Mesothelial cell of epicardium (in vitro differentiated cells): ENCODE results near the gene POU4F1. TPM values are rescaled to one million over a fixed set of nuclear protein-coding genes. Genes with fewer than 3 reads are reported as not detected.

ENCODE experiments used
- DNase-seq, 2 experiments: peaks; one replicate each; pipeline ENCODE4 v3.0.0; 2021; ENCODE audit warnings: low spot score in 2 of 2; ENCODE audit not compliant: unreplicated experiment in 2 of 2
- H3K27ac Mint-ChIP-seq: 2 replicates; pipeline ENCODE4 v1.8.0; 2021; ENCODE audit warnings: mixed read lengths
- H3K27me3 Mint-ChIP-seq: 2 replicates; pipeline ENCODE4 v1.8.0; 2021; ENCODE audit warnings: low read depth, mixed read lengths
- H3K36me3 Mint-ChIP-seq: 2 replicates; pipeline ENCODE4 v1.8.0; 2021; ENCODE audit warnings: mixed read lengths
- H3K4me1 Mint-ChIP-seq: 2 replicates; pipeline ENCODE4 v1.8.0; 2021; ENCODE audit warnings: mixed read lengths
- H3K4me3 Mint-ChIP-seq: 2 replicates; pipeline ENCODE4 v1.8.0; 2021; ENCODE audit warnings: mild to moderate bottlenecking, moderate library complexity, mixed read lengths
- H3K9me3 Mint-ChIP-seq: 2 replicates; pipeline ENCODE4 v1.8.0; 2021; ENCODE audit warnings: mixed read lengths
- total RNA-seq: library from RNA; stranded (reverse); gene quantifications from 3 replicates; pipeline ENCODE4 v1.2.1, GENCODE V29; 2021
- TF ChIP-seq, protein P1 (sequence below): fragments of 200-600 bp; sonication (generic); IDR thresholded peaks from one replicate; pipeline ENCODE4 v1.5.0; 2021; ENCODE audit warnings: antibody characterized with exemption; ENCODE audit not compliant: unreplicated experiment

POU4F1 gene
- total RNA-seq, 1 donor from 2014 or later = not detected

DNA sequence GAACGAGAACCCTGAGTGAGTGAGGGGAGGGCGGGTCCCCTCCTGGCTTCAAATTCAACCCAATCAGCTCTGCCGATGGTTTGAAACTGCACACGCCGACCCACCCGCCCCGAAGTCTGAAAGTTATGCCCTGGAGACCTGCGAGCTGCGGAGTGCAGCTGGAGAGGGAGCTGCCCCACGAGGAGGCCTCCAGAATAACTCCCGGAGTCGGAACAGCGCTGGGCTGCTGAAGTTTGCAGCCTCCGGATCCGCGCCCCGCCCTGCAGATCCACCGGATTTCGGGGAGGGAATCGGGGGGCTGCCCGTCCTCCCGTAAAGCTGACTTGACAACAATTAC lies 7.0 kb downstream of the POU4F1 start:
- Mint-ChIP-seq H3K9me3 (no peaks in the 10 kb centered on the region), H3K27me3 (peaks cover 99% of the 10 kb centered on the region), H3K36me3 (no peaks in the 10 kb centered on the region), H3K27ac (no peak overlapping the region), H3K4me3 (no peak overlapping the region), H3K4me1 (peaks cover 1% of the 10 kb centered on the region)
- DNase-seq = no peak
- TF ChIP-seq, protein P1, sequence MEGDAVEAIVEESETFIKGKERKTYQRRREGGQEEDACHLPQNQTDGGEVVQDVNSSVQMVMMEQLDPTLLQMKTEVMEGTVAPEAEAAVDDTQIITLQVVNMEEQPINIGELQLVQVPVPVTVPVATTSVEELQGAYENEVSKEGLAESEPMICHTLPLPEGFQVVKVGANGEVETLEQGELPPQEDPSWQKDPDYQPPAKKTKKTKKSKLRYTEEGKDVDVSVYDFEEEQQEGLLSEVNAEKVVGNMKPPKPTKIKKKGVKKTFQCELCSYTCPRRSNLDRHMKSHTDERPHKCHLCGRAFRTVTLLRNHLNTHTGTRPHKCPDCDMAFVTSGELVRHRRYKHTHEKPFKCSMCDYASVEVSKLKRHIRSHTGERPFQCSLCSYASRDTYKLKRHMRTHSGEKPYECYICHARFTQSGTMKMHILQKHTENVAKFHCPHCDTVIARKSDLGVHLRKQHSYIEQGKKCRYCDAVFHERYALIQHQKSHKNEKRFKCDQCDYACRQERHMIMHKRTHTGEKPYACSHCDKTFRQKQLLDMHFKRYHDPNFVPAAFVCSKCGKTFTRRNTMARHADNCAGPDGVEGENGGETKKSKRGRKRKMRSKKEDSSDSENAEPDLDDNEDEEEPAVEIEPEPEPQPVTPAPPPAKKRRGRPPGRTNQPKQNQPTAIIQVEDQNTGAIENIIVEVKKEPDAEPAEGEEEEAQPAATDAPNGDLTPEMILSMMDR = no peak

DNA sequence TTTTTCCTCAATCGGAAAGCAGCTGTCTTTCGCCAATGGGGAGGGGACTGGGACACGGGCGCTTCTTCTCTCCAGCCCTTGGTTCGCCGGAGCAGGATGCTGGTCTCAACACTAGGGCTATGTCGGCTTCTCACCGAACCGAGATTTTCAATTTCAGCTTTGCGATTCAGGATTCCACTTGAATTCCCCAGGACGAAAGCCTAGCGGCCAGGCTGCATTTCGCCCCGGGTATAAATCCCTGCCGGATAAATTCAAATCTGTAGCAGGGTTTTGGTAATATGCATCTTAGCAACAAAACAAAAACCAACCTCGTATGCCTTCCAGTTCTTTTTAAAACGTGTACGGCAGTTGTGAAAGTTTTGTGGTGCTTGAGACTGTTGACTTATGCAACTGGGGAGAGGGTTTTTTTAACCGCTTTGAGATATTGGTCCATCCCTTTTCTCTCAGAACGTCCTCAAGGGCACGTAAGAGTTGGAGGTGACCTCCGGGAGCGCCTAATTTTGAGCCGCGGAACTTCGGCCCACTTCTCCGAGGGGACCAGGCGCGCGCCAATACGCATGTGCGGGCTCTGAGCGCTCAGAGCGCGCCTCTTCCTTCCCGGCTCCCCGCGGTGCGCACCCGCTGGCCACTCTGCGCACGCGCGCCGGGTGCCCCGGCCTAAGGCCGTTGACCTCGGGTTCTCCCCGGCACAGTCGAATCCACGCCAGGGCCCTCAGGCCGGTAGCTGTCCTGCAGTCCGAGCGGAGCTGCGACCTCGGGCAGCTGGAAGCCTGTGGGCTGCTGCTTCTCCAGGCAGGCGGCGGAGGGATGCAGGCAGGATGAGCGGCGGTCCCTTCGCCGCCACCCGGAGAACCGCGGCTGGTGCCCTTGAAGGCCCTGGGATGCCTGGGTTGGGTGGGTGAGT lies 7.6 kb downstream of the POU4F1 start:
- Mint-ChIP-seq H3K27me3 (peaks cover 97% of the 10 kb centered on the region), H3K27ac (no peak overlapping the region), H3K36me3 (no peaks in the 10 kb centered on the region), H3K4me3 (no peak overlapping the region), H3K9me3 (no peaks in the 10 kb centered on the region), H3K4me1 (no peaks in the 10 kb centered on the region)
- DNase-seq = no peak
- TF ChIP-seq, protein P1 = no peak

DNA sequence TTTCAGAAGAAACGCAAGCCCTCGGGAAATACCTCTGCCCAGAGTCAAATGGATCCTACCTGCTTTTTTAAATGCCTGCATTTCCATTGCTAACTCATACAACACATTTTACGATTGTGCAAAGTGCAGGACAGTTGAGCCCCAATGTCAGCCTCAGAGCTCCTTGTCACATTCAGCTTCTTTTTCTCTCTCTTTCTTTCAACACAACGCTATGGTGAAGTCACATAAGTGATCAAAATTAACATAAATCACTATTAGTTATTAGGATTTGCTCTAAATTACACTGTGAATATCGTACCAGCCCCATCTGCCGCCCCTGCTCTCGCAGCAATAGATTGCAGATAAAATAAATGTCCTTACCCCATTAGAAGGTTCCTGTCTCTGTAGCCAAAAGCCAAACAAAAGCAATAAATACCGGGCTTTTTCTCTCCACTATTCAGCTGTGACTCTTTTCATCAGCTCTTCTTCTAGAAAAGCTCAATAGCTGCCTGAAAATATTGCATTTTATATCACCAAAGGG lies 8.8 kb downstream of the POU4F1 start:
- Mint-ChIP-seq H3K27ac (no peak overlapping the region), H3K4me3 (no peak overlapping the region), H3K4me1 (no peaks in the 10 kb centered on the region), H3K27me3 (peaks cover 96% of the 10 kb centered on the region), H3K9me3 (no peaks in the 10 kb centered on the region), H3K36me3 (no peaks in the 10 kb centered on the region)
- no peak for DNase-seq
- TF ChIP-seq, protein P1 = no peak

DNA sequence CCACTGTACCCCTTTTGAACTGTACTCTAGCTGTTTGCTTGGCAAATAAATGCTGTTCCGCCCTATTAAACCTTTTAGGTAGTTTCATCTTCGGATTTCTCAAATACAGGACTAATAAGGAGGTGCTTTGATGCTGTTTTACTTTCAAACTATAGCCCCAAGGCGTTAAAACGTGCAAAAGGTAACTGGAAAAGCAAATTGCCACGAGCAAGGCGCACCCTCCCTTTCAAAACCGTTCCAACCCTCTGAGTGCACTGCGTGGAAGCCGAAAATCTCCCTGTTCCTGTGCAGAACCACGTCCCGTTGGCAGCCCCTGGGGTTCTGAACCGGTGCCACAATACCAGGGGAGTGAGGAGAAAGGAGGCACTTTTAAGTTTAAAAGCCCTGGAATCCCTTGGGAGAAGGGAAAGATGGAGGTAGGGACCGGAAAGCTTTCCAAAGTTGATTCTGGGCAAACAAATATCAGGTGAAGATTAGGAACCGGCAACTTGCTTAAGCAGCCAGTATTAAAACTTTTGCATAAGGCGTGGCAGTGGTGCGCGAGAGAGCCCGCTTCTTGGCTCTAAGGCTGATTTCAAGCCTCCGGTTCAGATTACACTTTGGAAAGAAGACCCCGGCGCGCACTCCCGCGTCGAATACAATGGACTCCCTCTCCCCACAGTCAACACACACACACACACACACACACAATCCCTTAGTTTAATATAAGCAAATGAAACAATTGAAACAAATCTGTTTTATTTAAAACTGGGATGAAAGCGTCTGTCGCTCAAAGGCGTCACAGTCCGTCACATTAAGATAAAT lies 9.5 kb downstream of the POU4F1 start:
- Mint-ChIP-seq H3K4me3 (no peak overlapping the region), H3K4me1 (no peaks in the 10 kb centered on the region), H3K36me3 (no peaks in the 10 kb centered on the region), H3K27me3 (peaks cover 96% of the 10 kb centered on the region), H3K9me3 (no peaks in the 10 kb centered on the region), H3K27ac (no peak overlapping the region)
- DNase-seq = no peak
- TF ChIP-seq, protein P1 = no peak

DNA sequence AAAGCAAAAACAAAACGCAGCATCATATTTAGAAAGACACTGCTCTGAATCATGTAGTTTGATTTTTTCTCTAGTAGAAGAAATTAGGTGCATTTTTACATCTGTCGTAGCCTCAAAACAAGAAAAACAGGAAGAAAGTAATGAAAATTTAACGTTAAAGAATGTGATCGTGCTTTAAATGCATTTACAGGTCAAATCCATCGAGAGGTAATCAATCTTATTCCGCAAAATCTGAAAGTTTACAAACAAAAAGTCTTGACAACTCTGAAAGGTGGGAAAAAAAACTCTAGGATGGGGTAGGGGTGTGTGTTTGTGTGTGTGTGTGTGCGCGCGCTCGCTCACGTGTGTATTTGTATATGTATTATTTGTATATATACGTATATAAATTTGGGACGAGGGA lies 10.2 kb downstream of the POU4F1 start:
- TF ChIP-seq, protein P1 = no peak
- H3K27me3 Mint-ChIP-seq = peaks cover 96% of the 10 kb centered on the region
- H3K36me3 Mint-ChIP-seq = no peaks in the 10 kb centered on the region
- no peaks in the 10 kb centered on the region for H3K4me1 Mint-ChIP-seq
- no peak for DNase-seq
- no peak overlapping the region for H3K4me3 Mint-ChIP-seq
- H3K27ac Mint-ChIP-seq = no peak overlapping the region
- no peaks in the 10 kb centered on the region for H3K9me3 Mint-ChIP-seq
